ENCODE data around the gene IQGAP1. TPM values are rescaled to one million over a fixed set of nuclear protein-coding genes. Genes with fewer than 3 reads are reported as not detected.
A peak's percentile ranks its signal among the peaks of the same experiment; 100 is the strongest.

The IQGAP1 gene
- total RNA-seq, 4 donors from 2014 or later: 162 to 334 (median 168) TPM

- H3K4me1 ChIP-seq: peaks cover 0 to 5% (median 0%) of the 10 kb centered on the region in 4 donors
- no peak overlapping the region for H3K27ac ChIP-seq
- no peaks in the 10 kb centered on the region for H3K9me3 ChIP-seq
- peaks cover 0 to 75% (median 0%) of the 10 kb centered on the region in 3 donors for H3K36me3 ChIP-seq
- TF ChIP-seq CTCF (IDR thresholded peaks at IDR 0.05) (no peak), POLR2A (IDR thresholded peaks at IDR 0.05) (no peak)
- H3K27me3 ChIP-seq: no peaks in the 10 kb centered on the region
- H3K4me3 ChIP-seq: no peak overlapping the region
- DNase-seq: no peak
Measured at GRCh38 chr15:90479656-90480055, 91.6 kb downstream of the IQGAP1 start.

- Histone ChIP-seq H3K36me3 (peaks cover 0 to 75% (median 0%) of the 10 kb centered on the region in 3 donors), H3K4me1 (peaks cover 0 to 5% (median 0%) of the 10 kb centered on the region in 4 donors), H3K27me3 (no peaks in the 10 kb centered on the region), H3K4me3 (no peak overlapping the region), H3K27ac (no peak overlapping the region), H3K9me3 (no peaks in the 10 kb centered on the region)
- TF ChIP-seq POLR2A (IDR thresholded peaks at IDR 0.05): no peak
- TF ChIP-seq CTCF (IDR thresholded peaks at IDR 0.05): no peak
- peak in 2 of 3 donors; percentile 32 to 81 for DNase-seq
Measured at GRCh38 chr15:90481023-90481422, 93.0 kb downstream of the IQGAP1 start.

GRCh38 chr15:90482124-90483011, 94.3 kb downstream of the IQGAP1 start:
- Histone ChIP-seq H3K36me3 (peaks cover 0 to 75% (median 0%) of the 10 kb centered on the region in 3 donors), H3K27me3 (no peaks in the 10 kb centered on the region), H3K4me3 (no peak overlapping the region), H3K27ac (no peak overlapping the region), H3K4me1 (peaks cover 0 to 5% (median 0%) of the 10 kb centered on the region in 4 donors), H3K9me3 (no peaks in the 10 kb centered on the region)
- peak in 2 of 3 donors; percentile 27 to 71 for DNase-seq
- no peak for TF ChIP-seq POLR2A (IDR thresholded peaks at IDR 0.05)
- TF ChIP-seq CTCF (IDR thresholded peaks at IDR 0.05): peak in 5 of 6 experiments; percentile 57 to 84 (median 80)

- Histone ChIP-seq H3K4me1 (peaks cover 0 to 5% (median 0%) of the 10 kb centered on the region in 4 donors), H3K4me3 (no peak overlapping the region), H3K27me3 (no peaks in the 10 kb centered on the region), H3K36me3 (peaks cover 0 to 75% (median 0%) of the 10 kb centered on the region in 3 donors), H3K27ac (no peak overlapping the region), H3K9me3 (no peaks in the 10 kb centered on the region)
- TF ChIP-seq POLR2A (IDR thresholded peaks at IDR 0.05) (no peak), CTCF (IDR thresholded peaks at IDR 0.05) (no peak)
- DNase-seq: no peak
Measured at GRCh38 chr15:90483012-90483307, 94.9 kb downstream of the IQGAP1 start.

GRCh38 chr15:90483637-90484036, 95.6 kb downstream of the IQGAP1 start:
- Histone ChIP-seq H3K4me1 (peaks cover 0 to 4% (median 0%) of the 10 kb centered on the region in 4 donors), H3K4me3 (no peak overlapping the region), H3K36me3 (peaks cover 0 to 76% (median 0%) of the 10 kb centered on the region in 3 donors), H3K9me3 (no peaks in the 10 kb centered on the region), H3K27ac (no peak overlapping the region), H3K27me3 (no peaks in the 10 kb centered on the region)
- DNase-seq: no peak
- no peak for TF ChIP-seq POLR2A (IDR thresholded peaks at IDR 0.05)
- no peak for TF ChIP-seq CTCF (IDR thresholded peaks at IDR 0.05)

Data from Peyer's patch (tissue), 4 donors.